WTC11 (cell line): ENCODE results near the gene ANKRD53. TPM values are rescaled to one million over a fixed set of nuclear protein-coding genes. Genes with fewer than 3 reads are reported as not detected.
A peak's percentile ranks its signal among the peaks of the same experiment; 100 is the strongest.

Source experiments
- ATAC-seq: fragments of 200-7000 bp; cut with Tn5 transposase; 2 replicates; pipeline ENCODE4 v1.10.0; 2021; ENCODE audit warnings: mild to moderate bottlenecking, moderate library complexity
- CTCF ChIA-PET: fragments of 300-600 bp; sonication (Branson Sonifier 250); formaldehyde crosslinking; loops from one replicate; lab custom pipeline; 2021; ENCODE audit warnings: antibody characterized with exemption; lab: Charles Lee
- POLR2A ChIA-PET: fragments of 350-600 bp; sonication (Branson Sonifier 250); formaldehyde crosslinking; loops from one replicate; lab custom pipeline; 2021; ENCODE audit warnings: antibody characterized with exemption; lab: Charles Lee
- DNase-seq: peaks from one replicate; pipeline ENCODE4 v3.0.0; 2021; ENCODE audit warnings: low spot score
- H3K27ac Mint-ChIP-seq: 2 replicates; pipeline ENCODE4 v1.8.0; 2021; ENCODE audit warnings: mixed read lengths
- H3K27me3 Mint-ChIP-seq: 2 replicates; pipeline ENCODE4 v1.8.0; 2021; ENCODE audit warnings: low read depth, mild to moderate bottlenecking, moderate library complexity, mixed read lengths
- H3K36me3 Mint-ChIP-seq: 2 replicates; pipeline ENCODE4 v1.8.0; 2021; ENCODE audit warnings: mixed read lengths
- H3K4me1 Mint-ChIP-seq: 2 replicates; pipeline ENCODE4 v1.8.0; 2022; ENCODE audit warnings: mixed read lengths
- H3K4me3 Mint-ChIP-seq: 2 replicates; pipeline ENCODE4 v1.8.0; 2021; ENCODE audit warnings: mild to moderate bottlenecking, moderate library complexity, mixed read lengths
- H3K9me3 Mint-ChIP-seq: 2 replicates; pipeline ENCODE4 v1.8.0; 2021; ENCODE audit warnings: mixed read lengths
- CBFB ChIP-seq: sonication (generic); formaldehyde crosslinking; IDR thresholded peaks from 2 replicates; pipeline ENCODE4 v1.8.1; 2022; ENCODE audit warnings: mild to moderate bottlenecking, low read depth, missing genetic modification reagents
- FOXK1 ChIP-seq: sonication (generic); formaldehyde crosslinking; IDR thresholded peaks from 2 replicates; pipeline ENCODE4 v1.8.0; 2022; ENCODE audit warnings: mild to moderate bottlenecking, moderate library complexity, missing genetic modification reagents
- GRHL2 ChIP-seq: fragments of 250-450 bp; sonication (Bioruptor Pico); IDR thresholded peaks from 2 replicates; pipeline ENCODE4 v1.8.0; 2022; ENCODE audit warnings: mild to moderate bottlenecking, moderate library complexity; ENCODE audit not compliant: insufficient replicate concordance, severe bottlenecking
- MYBL2 ChIP-seq: sonication (generic); formaldehyde crosslinking; IDR thresholded peaks from 2 replicates; pipeline ENCODE4 v1.8.1; 2023; ENCODE audit warnings: mild to moderate bottlenecking, moderate library complexity, missing genetic modification reagents
- NFE2L1 ChIP-seq: sonication (generic); formaldehyde crosslinking; IDR thresholded peaks from 2 replicates; pipeline ENCODE4 v1.8.1; 2023; ENCODE audit warnings: missing genetic modification reagents
- PRRX2 ChIP-seq: fragments of 250-450 bp; sonication (Bioruptor Pico); IDR thresholded peaks from 2 replicates; pipeline ENCODE4 v1.8.0; 2021; ENCODE audit warnings: mild to moderate bottlenecking
- ZBTB21 ChIP-seq: sonication (generic); formaldehyde crosslinking; IDR thresholded peaks from 2 replicates; pipeline ENCODE4 v1.8.1; 2023; ENCODE audit warnings: mild to moderate bottlenecking, missing genetic modification reagents, borderline replicate concordance
- total RNA-seq: library from RNA; stranded (reverse); gene quantifications from 3 replicates; pipeline ENCODE4 v1.2.3, GENCODE V29; 2021
- TF ChIP-seq, protein P1 (sequence below): sonication (generic); formaldehyde crosslinking; IDR thresholded peaks from 2 replicates; pipeline ENCODE4 v1.8.0; 2022; ENCODE audit warnings: missing genetic modification reagents
- TF ChIP-seq, protein P2 (sequence below): sonication (generic); formaldehyde crosslinking; IDR thresholded peaks from 2 replicates; pipeline ENCODE4 v1.8.0; 2022; ENCODE audit warnings: mild to moderate bottlenecking, missing genetic modification reagents
- TF ChIP-seq, protein P3 (sequence below): sonication (generic); formaldehyde crosslinking; conservative IDR thresholded peaks from 2 replicates; pipeline ENCODE4 v1.8.1; 2022; ENCODE audit warnings: mild to moderate bottlenecking, missing genetic modification reagents
- TF ChIP-seq, protein P4 (sequence below): sonication (generic); formaldehyde crosslinking; IDR thresholded peaks from 2 replicates; pipeline ENCODE4 v1.8.0; 2023; ENCODE audit warnings: missing genetic modification reagents, mild to moderate bottlenecking, borderline replicate concordance
- TF ChIP-seq, protein P5 (sequence below): sonication (generic); formaldehyde crosslinking; IDR thresholded peaks from 2 replicates; pipeline ENCODE4 v1.8.0; 2023; ENCODE audit warnings: missing genetic modification reagents

ANKRD53 gene
- total RNA-seq, 1 experiment from 2014 or later = 0.81 TPM

DNA sequence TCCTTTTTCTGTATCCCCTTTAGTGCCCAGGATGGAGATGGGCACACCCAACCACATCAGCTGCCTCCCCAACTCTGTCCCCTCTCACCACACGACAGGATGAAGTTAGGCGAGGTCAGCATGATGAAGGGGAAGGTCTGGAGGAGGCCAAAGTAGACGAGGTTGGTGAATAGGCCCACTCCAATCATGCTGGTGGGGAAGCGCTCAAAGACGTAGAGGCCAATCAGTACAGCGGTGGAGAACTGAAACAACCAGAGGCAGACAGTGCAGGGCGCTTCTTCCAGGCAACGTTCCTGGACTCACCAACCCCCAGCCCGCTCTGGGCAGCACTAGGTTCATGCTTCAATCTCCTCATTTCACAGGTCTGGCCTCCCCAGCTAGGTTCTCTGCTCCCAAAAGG lies 13.3 kb downstream of the ANKRD53 start:
- peaks cover 17% of the 10 kb centered on the region for H3K4me1 Mint-ChIP-seq
- H3K9me3 Mint-ChIP-seq = no peaks in the 10 kb centered on the region
- DNase-seq (no peak), ATAC-seq (no peak)
- H3K27me3 Mint-ChIP-seq = peaks cover 5% of the 10 kb centered on the region; the same call in 1 of the 2 replicates
- POLR2A ChIA-PET = no interaction called here
- TF ChIP-seq, protein P1, sequence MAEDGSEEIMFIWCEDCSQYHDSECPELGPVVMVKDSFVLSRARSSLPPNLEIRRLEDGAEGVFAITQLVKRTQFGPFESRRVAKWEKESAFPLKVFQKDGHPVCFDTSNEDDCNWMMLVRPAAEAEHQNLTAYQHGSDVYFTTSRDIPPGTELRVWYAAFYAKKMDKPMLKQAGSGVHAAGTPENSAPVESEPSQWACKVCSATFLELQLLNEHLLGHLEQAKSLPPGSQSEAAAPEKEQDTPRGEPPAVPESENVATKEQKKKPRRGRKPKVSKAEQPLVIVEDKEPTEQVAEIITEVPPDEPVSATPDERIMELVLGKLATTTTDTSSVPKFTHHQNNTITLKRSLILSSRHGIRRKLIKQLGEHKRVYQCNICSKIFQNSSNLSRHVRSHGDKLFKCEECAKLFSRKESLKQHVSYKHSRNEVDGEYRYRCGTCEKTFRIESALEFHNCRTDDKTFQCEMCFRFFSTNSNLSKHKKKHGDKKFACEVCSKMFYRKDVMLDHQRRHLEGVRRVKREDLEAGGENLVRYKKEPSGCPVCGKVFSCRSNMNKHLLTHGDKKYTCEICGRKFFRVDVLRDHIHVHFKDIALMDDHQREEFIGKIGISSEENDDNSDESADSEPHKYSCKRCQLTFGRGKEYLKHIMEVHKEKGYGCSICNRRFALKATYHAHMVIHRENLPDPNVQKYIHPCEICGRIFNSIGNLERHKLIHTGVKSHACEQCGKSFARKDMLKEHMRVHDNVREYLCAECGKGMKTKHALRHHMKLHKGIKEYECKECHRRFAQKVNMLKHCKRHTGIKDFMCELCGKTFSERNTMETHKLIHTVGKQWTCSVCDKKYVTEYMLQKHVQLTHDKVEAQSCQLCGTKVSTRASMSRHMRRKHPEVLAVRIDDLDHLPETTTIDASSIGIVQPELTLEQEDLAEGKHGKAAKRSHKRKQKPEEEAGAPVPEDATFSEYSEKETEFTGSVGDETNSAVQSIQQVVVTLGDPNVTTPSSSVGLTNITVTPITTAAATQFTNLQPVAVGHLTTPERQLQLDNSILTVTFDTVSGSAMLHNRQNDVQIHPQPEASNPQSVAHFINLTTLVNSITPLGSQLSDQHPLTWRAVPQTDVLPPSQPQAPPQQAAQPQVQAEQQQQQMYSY = no peak
- TF ChIP-seq PRRX2 (CRISPR knock-in tag) (no peak), ZBTB21 (CRISPR knock-in tag) (no peak), FOXK1 (CRISPR knock-in tag) (no peak), MYBL2 (CRISPR knock-in tag) (no peak)
- TF ChIP-seq, protein P2, sequence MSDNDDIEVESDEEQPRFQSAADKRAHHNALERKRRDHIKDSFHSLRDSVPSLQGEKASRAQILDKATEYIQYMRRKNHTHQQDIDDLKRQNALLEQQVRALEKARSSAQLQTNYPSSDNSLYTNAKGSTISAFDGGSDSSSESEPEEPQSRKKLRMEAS (CRISPR knock-in tag) = no peak
- TF ChIP-seq, protein P3, sequence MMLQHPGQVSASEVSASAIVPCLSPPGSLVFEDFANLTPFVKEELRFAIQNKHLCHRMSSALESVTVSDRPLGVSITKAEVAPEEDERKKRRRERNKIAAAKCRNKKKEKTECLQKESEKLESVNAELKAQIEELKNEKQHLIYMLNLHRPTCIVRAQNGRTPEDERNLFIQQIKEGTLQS = no peak
- H3K36me3 Mint-ChIP-seq = peaks cover 8% of the 10 kb centered on the region
- CTCF ChIA-PET = interaction anchor here (0.8 to 1.7 kb wide), 2 partner anchors 8 to 10 kb away, joined by 3 to 6 read pairs; no protein-coding TSS in a partner anchor
- H3K27ac Mint-ChIP-seq = no peak overlapping the region; the same call in 1 of the 2 replicates
- H3K4me3 Mint-ChIP-seq = no peak overlapping the region

DNA sequence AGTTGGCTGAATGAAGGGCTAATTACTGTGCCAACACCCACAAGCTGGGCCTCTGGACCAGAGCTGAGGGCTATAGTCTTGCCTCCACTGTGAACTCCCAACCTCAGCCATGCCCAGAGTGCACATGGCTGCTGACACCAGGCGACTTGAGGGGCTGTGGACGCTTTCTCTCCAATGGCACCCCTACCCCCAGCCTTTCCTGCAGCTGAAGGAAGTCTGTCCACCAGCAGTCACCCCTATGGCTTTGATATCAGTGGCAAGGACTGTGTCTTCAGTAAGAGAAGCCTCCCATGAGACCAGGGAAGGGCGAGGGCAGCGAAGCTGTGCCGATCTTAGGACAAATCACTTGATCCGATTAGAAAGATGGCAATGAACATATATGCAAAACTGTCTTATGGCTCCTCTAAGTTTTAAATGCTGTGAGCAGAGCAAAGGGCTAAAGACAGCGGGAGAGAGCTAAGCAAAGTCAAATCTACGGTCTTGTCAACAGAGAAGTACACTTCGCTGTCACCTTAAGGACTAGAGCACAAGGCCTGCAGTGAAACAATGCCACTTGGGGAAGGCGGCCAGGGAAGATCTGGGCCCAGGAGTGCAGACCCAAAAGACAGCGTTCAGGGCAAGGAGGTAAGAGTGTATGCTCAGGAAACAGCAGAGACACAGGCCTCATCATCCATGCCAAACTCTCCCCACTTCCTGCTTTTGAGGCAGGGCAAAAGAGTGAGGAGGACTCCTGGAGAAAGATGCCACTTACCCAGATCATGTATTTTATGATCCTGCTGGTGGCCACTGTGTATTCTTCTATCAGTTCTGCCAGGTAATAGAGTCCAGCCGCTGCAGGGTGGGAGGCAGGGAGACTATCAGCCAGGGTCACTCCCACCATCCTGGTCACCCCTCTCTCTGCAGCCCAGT lies 14.8 kb downstream of the ANKRD53 start:
- DNase-seq = no peak
- H3K36me3 Mint-ChIP-seq = peaks cover 8% of the 10 kb centered on the region
- CTCF ChIA-PET = no interaction called here
- peak overlapping the region; percentile 89 for H3K4me3 Mint-ChIP-seq
- H3K4me1 Mint-ChIP-seq = peaks cover 17% of the 10 kb centered on the region
- TF ChIP-seq CBFB (CRISPR knock-in tag) (no peak), NFE2L1 (no peak), GRHL2 (CRISPR knock-in tag) (no peak)
- TF ChIP-seq, protein P4, sequence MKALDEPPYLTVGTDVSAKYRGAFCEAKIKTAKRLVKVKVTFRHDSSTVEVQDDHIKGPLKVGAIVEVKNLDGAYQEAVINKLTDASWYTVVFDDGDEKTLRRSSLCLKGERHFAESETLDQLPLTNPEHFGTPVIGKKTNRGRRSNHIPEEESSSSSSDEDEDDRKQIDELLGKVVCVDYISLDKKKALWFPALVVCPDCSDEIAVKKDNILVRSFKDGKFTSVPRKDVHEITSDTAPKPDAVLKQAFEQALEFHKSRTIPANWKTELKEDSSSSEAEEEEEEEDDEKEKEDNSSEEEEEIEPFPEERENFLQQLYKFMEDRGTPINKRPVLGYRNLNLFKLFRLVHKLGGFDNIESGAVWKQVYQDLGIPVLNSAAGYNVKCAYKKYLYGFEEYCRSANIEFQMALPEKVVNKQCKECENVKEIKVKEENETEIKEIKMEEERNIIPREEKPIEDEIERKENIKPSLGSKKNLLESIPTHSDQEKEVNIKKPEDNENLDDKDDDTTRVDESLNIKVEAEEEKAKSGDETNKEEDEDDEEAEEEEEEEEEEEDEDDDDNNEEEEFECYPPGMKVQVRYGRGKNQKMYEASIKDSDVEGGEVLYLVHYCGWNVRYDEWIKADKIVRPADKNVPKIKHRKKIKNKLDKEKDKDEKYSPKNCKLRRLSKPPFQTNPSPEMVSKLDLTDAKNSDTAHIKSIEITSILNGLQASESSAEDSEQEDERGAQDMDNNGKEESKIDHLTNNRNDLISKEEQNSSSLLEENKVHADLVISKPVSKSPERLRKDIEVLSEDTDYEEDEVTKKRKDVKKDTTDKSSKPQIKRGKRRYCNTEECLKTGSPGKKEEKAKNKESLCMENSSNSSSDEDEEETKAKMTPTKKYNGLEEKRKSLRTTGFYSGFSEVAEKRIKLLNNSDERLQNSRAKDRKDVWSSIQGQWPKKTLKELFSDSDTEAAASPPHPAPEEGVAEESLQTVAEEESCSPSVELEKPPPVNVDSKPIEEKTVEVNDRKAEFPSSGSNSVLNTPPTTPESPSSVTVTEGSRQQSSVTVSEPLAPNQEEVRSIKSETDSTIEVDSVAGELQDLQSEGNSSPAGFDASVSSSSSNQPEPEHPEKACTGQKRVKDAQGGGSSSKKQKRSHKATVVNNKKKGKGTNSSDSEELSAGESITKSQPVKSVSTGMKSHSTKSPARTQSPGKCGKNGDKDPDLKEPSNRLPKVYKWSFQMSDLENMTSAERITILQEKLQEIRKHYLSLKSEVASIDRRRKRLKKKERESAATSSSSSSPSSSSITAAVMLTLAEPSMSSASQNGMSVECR = 0 out of 2 replicates have a peak, but pooled peaks have one; percentile 10
- TF ChIP-seq, protein P5, sequence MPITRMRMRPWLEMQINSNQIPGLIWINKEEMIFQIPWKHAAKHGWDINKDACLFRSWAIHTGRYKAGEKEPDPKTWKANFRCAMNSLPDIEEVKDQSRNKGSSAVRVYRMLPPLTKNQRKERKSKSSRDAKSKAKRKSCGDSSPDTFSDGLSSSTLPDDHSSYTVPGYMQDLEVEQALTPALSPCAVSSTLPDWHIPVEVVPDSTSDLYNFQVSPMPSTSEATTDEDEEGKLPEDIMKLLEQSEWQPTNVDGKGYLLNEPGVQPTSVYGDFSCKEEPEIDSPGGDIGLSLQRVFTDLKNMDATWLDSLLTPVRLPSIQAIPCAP (CRISPR knock-in tag) = no peak
- H3K27ac Mint-ChIP-seq = no peak overlapping the region
- POLR2A ChIA-PET = no interaction called here
- H3K9me3 Mint-ChIP-seq = no peaks in the 10 kb centered on the region
- peaks cover 15% of the 10 kb centered on the region for H3K27me3 Mint-ChIP-seq
- no peak for ATAC-seq
